ENCODE results near the gene PRPS1.
"Not testable (repeated sequence)": the region's sequence is repeated elsewhere in the genome, so short reads cannot be mapped to it uniquely, and the experiment has no call there.

PRPS1 gene

GRCh38 chrX:107602694-107603239, 25.5 kb upstream of the PRPS1 start:
- Histone ChIP-seq H3K9ac (ENCODE audit: low read length) (no peak overlapping the region), H3K27ac (ENCODE audit: low read depth, low read length) (no peak overlapping the region), H3K27me3 (ENCODE audit: control insufficient read depth, insufficient read depth, low read length) (peaks cover 16% of the 10 kb centered on the region; the same call in 1 of the 2 replicates), H3K4me3 (ENCODE audit: low read depth, low read length) (no peak overlapping the region), H3K36me3 (ENCODE audit: control insufficient read depth, insufficient read depth, low read length) (no peaks in the 10 kb centered on the region), H3K4me1 (ENCODE audit: control insufficient read depth, insufficient read depth, low read length) (peaks cover 12% of the 10 kb centered on the region), H3K9me3 (ENCODE audit: control insufficient read depth, insufficient read depth, low read depth, low read length) (no peaks in the 10 kb centered on the region)

GRCh38 chrX:107603429-107604159, 24.7 kb upstream of the PRPS1 start:
- peaks cover 12% of the 10 kb centered on the region for H3K4me1 ChIP-seq (ENCODE audit: control insufficient read depth, insufficient read depth, low read length)
- no peaks in the 10 kb centered on the region for H3K36me3 ChIP-seq (ENCODE audit: control insufficient read depth, insufficient read depth, low read length)

GRCh38 chrX:107609061-107609460, 19.2 kb upstream of the PRPS1 start:
- not testable (repeated sequence) for H3K4me3 ChIP-seq (ENCODE audit: low read depth, low read length); H3K4me1 ChIP-seq (ENCODE audit: control insufficient read depth, insufficient read depth, low read length); H3K27ac ChIP-seq (ENCODE audit: low read depth, low read length); H3K9ac ChIP-seq (ENCODE audit: low read length); H3K9me3 ChIP-seq (ENCODE audit: control insufficient read depth, insufficient read depth, low read depth, low read length); H3K36me3 ChIP-seq (ENCODE audit: control insufficient read depth, insufficient read depth, low read length)
- H3K27me3 ChIP-seq (ENCODE audit: control insufficient read depth, insufficient read depth, low read length) = peaks cover 12% of the 10 kb centered on the region; the same call in 1 of the 2 replicates

More at GRCh38 chrX:107603429-107604159, 24.7 kb upstream of the PRPS1 start:
- no peak overlapping the region for H3K27ac ChIP-seq (ENCODE audit: low read depth, low read length)
- H3K4me3 ChIP-seq (ENCODE audit: low read depth, low read length) = no peak overlapping the region
- H3K27me3 ChIP-seq (ENCODE audit: control insufficient read depth, insufficient read depth, low read length) = peaks cover 15% of the 10 kb centered on the region; the same call in 1 of the 2 replicates
- H3K9ac ChIP-seq (ENCODE audit: low read length) = no peak overlapping the region
- no peaks in the 10 kb centered on the region for H3K9me3 ChIP-seq (ENCODE audit: control insufficient read depth, insufficient read depth, low read depth, low read length)

- H3K27me3 ChIP-seq (ENCODE audit: control insufficient read depth, insufficient read depth, low read length) = peaks cover 10% of the 10 kb centered on the region; the same call in 1 of the 2 replicates
- H3K4me1 ChIP-seq (ENCODE audit: control insufficient read depth, insufficient read depth, low read length) = no peaks in the 10 kb centered on the region
- H3K9ac ChIP-seq (ENCODE audit: low read length) = no peak overlapping the region
- no peaks in the 10 kb centered on the region for H3K9me3 ChIP-seq (ENCODE audit: control insufficient read depth, insufficient read depth, low read depth, low read length)
- no peak overlapping the region for H3K27ac ChIP-seq (ENCODE audit: low read depth, low read length)
- no peak overlapping the region for H3K4me3 ChIP-seq (ENCODE audit: low read depth, low read length)
- H3K36me3 ChIP-seq (ENCODE audit: control insufficient read depth, insufficient read depth, low read length) = no peaks in the 10 kb centered on the region
These were observed 17.6 kb upstream of the PRPS1 start for GRCh38 chrX:107610667-107611066.

- no peak overlapping the region for H3K4me3 ChIP-seq (ENCODE audit: low read depth, low read length)
- H3K9ac ChIP-seq (ENCODE audit: low read length) = no peak overlapping the region
- H3K27ac ChIP-seq (ENCODE audit: low read depth, low read length) = no peak overlapping the region
- H3K36me3 ChIP-seq (ENCODE audit: control insufficient read depth, insufficient read depth, low read length) = no peaks in the 10 kb centered on the region
- H3K9me3 ChIP-seq (ENCODE audit: control insufficient read depth, insufficient read depth, low read depth, low read length) = no peaks in the 10 kb centered on the region
- no peaks in the 10 kb centered on the region; the same call in 1 of the 2 replicates for H3K27me3 ChIP-seq (ENCODE audit: control insufficient read depth, insufficient read depth, low read length)
- no peaks in the 10 kb centered on the region for H3K4me1 ChIP-seq (ENCODE audit: control insufficient read depth, insufficient read depth, low read length)
These were observed 8.4 kb upstream of the PRPS1 start for GRCh38 chrX:107619885-107620322.

- no peak overlapping the region for H3K27ac ChIP-seq (ENCODE audit: low read depth, low read length)
- no peaks in the 10 kb centered on the region for H3K36me3 ChIP-seq (ENCODE audit: control insufficient read depth, insufficient read depth, low read length)
- H3K4me1 ChIP-seq (ENCODE audit: control insufficient read depth, insufficient read depth, low read length) = peaks cover 5% of the 10 kb centered on the region; the same call in 1 of the 2 replicates
- H3K27me3 ChIP-seq (ENCODE audit: control insufficient read depth, insufficient read depth, low read length) = no peaks in the 10 kb centered on the region; the same call in 1 of the 2 replicates
- no peak overlapping the region for H3K9ac ChIP-seq (ENCODE audit: low read length)
- no peaks in the 10 kb centered on the region for H3K9me3 ChIP-seq (ENCODE audit: control insufficient read depth, insufficient read depth, low read depth, low read length)
- H3K4me3 ChIP-seq (ENCODE audit: low read depth, low read length) = no peak overlapping the region
These were observed 3.4 kb upstream of the PRPS1 start for GRCh38 chrX:107624893-107625292.

- no peak overlapping the region for H3K9ac ChIP-seq (ENCODE audit: low read length)
- H3K27me3 ChIP-seq (ENCODE audit: control insufficient read depth, insufficient read depth, low read length) = no peaks in the 10 kb centered on the region; the same call in 1 of the 2 replicates
- peaks cover 13% of the 10 kb centered on the region for H3K4me1 ChIP-seq (ENCODE audit: control insufficient read depth, insufficient read depth, low read length)
- no peak overlapping the region for H3K4me3 ChIP-seq (ENCODE audit: low read depth, low read length)
- H3K36me3 ChIP-seq (ENCODE audit: control insufficient read depth, insufficient read depth, low read length) = 0 out of 2 replicates have a peak, but pooled peaks cover 2% of the 10 kb centered on the region
- H3K27ac ChIP-seq (ENCODE audit: low read depth, low read length) = no peak overlapping the region
- H3K9me3 ChIP-seq (ENCODE audit: control insufficient read depth, insufficient read depth, low read depth, low read length) = no peaks in the 10 kb centered on the region
These were observed 2.6 kb upstream of the PRPS1 start for GRCh38 chrX:107625739-107626138.

- H3K4me3 ChIP-seq (ENCODE audit: low read depth, low read length) = no peak overlapping the region
- H3K4me1 ChIP-seq (ENCODE audit: control insufficient read depth, insufficient read depth, low read length) = peaks cover 13% of the 10 kb centered on the region
- 0 out of 2 replicates have a peak, but pooled peaks cover 3% of the 10 kb centered on the region for H3K36me3 ChIP-seq (ENCODE audit: control insufficient read depth, insufficient read depth, low read length)
- H3K9ac ChIP-seq (ENCODE audit: low read length) = no peak overlapping the region
- H3K9me3 ChIP-seq (ENCODE audit: control insufficient read depth, insufficient read depth, low read depth, low read length) = no peaks in the 10 kb centered on the region
- no peak overlapping the region for H3K27ac ChIP-seq (ENCODE audit: low read depth, low read length)
- H3K27me3 ChIP-seq (ENCODE audit: control insufficient read depth, insufficient read depth, low read length) = no peaks in the 10 kb centered on the region; the same call in 1 of the 2 replicates
These were observed 1.8 kb upstream of the PRPS1 start for GRCh38 chrX:107626481-107626880.

GRCh38 chrX:107626916-107627315, 1.4 kb upstream of the PRPS1 start:
- H3K27ac ChIP-seq (ENCODE audit: low read depth, low read length) = no peak overlapping the region
- H3K4me3 ChIP-seq (ENCODE audit: low read depth, low read length) = no peak overlapping the region
- no peaks in the 10 kb centered on the region for H3K9me3 ChIP-seq (ENCODE audit: control insufficient read depth, insufficient read depth, low read depth, low read length)
- H3K4me1 ChIP-seq (ENCODE audit: control insufficient read depth, insufficient read depth, low read length) = peaks cover 13% of the 10 kb centered on the region
- 0 out of 2 replicates have a peak, but pooled peaks cover 3% of the 10 kb centered on the region for H3K36me3 ChIP-seq (ENCODE audit: control insufficient read depth, insufficient read depth, low read length)
- H3K9ac ChIP-seq (ENCODE audit: low read length) = no peak overlapping the region
- no peaks in the 10 kb centered on the region; the same call in 1 of the 2 replicates for H3K27me3 ChIP-seq (ENCODE audit: control insufficient read depth, insufficient read depth, low read length)

- Histone ChIP-seq H3K36me3 (ENCODE audit: control insufficient read depth, insufficient read depth, low read length) (peaks cover 9% of the 10 kb centered on the region; the same call in 1 of the 2 replicates), H3K9me3 (ENCODE audit: control insufficient read depth, insufficient read depth, low read depth, low read length) (no peaks in the 10 kb centered on the region; the same call in 1 of the 2 replicates), H3K4me1 (ENCODE audit: control insufficient read depth, insufficient read depth, low read length) (peaks cover 13% of the 10 kb centered on the region), H3K4me3 (ENCODE audit: low read depth, low read length) (peak overlapping the region; percentile 89), H3K27ac (ENCODE audit: low read depth, low read length) (peak overlapping the region; percentile 81; the same call in 1 of the 2 replicates), H3K9ac (ENCODE audit: low read length) (peak overlapping the region; percentile 94), H3K27me3 (ENCODE audit: control insufficient read depth, insufficient read depth, low read length) (no peaks in the 10 kb centered on the region; the same call in 1 of the 2 replicates)
These were observed 591 bp downstream of the PRPS1 start for GRCh38 chrX:107628662-107629539.

Measured in HUES6 (cell line).